ENCODE results near the gene CD4.
"Not testable (repeated sequence)": the region's sequence is repeated elsewhere in the genome, so short reads cannot be mapped to it uniquely, and the experiment has no call there.

CD4 gene

DNA sequence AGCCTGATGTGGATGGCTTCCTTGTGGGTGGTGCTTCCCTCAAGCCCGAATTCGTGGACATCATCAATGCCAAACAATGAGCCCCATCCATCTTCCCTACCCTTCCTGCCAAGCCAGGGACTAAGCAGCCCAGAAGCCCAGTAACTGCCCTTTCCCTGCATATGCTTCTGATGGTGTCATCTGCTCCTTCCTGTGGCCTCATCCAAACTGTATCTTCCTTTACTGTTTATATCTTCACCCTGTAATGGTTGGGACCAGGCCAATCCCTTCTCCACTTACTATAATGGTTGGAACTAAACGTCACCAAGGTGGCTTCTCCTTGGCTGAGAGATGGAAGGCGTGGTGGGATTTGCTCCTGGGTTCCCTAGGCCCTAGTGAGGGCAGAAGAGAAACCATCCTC is 81.0 kb downstream of the CD4 start:
- DNase-seq = not testable (repeated sequence)

Data from Kasumi-1 (cell line).